GM18507 (cell line): Measurements from ENCODE around the gene FRMD7.
"Not testable (repeated sequence)": the region's sequence is repeated elsewhere in the genome, so short reads cannot be mapped to it uniquely, and the experiment has no call there.

Experiments
- DNase-seq: peaks from one replicate; pipeline ENCODE4 v3.0.0; 2011; ENCODE audit warnings: low read depth; ENCODE audit not compliant: insufficient read length; ENCODE audit errors: extremely low spot score
- FAIRE-seq: peaks from 2 replicates; lab custom pipeline; 2011; peaks lifted over from hg19 to GRCh38; lab: Jason Lieb, UNC

Gene FRMD7, protein sequence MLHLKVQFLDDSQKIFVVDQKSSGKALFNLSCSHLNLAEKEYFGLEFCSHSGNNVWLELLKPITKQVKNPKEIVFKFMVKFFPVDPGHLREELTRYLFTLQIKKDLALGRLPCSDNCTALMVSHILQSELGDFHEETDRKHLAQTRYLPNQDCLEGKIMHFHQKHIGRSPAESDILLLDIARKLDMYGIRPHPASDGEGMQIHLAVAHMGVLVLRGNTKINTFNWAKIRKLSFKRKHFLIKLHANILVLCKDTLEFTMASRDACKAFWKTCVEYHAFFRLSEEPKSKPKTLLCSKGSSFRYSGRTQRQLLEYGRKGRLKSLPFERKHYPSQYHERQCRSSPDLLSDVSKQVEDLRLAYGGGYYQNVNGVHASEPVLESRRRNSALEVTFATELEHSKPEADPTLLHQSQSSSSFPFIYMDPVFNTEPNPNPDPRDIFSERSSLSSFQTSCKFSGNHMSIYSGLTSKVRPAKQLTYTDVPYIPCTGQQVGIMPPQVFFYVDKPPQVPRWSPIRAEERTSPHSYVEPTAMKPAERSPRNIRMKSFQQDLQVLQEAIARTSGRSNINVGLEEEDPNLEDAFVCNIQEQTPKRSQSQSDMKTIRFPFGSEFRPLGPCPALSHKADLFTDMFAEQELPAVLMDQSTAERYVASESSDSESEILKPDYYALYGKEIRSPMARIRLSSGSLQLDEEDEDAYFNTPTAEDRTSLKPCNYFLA

DNA sequence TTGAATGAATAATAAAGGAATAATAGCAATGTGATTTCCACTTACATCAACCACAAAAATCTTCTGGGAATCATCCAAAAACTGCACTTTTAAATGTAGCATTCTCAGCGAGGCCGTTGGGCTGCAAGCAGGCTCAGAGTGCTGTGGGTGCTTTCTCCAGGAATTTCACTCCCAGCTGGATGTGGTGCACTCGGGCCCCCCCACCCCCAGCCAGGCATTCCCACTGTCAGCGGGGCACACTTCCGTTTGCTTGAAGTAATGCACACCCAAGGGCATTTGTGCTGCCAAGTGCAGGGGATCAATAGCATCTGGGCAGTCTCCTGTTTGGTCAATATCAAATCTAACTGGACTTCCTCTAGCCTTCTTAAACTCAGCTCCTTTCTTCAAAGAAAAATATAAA lies at the start of gene FRMD7:
Gene FRMD7, minus strand, starts transcription at position 278 of the 400 bp plus-strand sequence. Its CDS starts 176 bp downstream, at position 102.
- no peak for DNase-seq
- FAIRE-seq, result no peak

DNA sequence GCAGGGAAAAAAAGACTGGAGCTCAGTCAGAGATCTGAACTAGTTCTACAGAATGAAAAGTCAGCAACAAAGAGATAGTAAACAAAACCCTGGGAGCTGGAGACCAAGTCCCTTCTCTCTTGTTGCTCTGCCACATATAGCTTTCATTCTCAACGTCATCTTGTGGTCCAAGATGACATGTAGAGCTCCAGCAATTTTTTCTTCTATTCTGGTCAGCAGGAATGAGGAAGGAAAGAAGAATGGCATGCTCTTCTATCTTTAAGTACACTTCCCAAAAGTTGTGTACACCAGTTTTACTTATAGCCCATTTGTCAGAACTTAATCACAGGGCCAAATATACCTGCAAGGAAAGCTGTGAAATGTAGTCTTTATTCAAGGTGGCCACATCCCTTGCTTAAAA lies 45.8 kb upstream of the FRMD7 start:
- DNase-seq (no peak), FAIRE-seq (no peak)

DNA sequence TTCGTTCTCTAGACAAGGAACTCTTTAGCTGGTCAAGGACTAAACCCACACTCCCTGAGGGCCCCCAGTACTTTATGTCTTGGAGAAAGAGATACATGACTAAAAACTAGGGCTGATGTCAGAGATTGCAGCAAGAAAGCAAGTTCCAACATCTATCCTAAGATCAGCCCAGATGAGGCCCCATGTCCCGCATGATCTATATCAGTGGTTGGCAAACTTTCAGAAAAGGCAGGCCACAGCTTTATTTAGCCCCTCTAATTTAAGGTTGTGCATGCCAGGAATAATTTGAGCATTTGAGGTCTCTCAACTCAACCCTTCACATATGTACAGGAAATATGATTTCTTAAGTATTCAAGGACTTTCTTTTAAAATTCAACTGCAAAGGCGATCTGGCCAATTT lies 44.1 kb upstream of the FRMD7 start:
- no peak for FAIRE-seq
- DNase-seq, result no peak

DNA sequence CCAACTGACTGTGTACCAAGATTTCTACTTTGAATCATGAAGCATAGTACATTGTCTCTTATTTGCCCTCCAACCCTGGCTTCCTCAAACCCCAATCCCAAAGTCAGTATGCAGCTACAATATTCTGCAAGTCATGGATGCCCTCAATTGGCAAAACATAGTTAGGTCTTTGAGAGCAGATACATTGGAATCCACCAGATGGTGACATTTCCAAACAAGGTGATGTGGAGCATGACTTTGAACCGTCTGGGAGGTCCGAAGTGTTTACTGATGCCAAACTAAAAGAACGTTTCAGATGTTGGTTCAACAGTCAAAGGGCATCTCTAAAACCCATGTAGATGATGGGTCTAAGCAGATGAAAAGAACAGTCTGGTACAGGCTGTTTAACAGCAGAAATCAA lies 43.7 kb upstream of the FRMD7 start:
- no peak for FAIRE-seq

DNA sequence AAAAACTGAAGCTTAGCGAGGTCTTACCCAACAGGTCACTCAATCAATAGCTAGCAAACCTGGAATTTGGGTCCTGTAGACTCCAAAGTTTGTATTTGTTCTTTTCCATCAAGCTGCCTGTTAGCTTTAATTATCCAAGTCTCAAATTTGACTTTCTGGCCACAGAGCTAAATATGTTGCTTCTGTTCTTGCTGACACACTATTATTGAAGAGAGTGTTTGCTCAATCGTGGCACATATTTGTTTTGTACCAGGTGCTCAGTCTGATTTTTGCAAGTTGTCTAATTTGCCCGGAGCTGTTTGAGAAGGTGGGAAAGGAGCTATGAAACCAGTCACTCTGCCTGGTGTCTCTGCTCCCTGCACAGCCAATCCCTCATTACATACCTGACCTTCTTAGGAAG lies 41.7 kb upstream of the FRMD7 start:
- no peak for FAIRE-seq
- DNase-seq, result no peak

More for the DNA sequence above, 43.7 kb upstream of the FRMD7 start:
- DNase-seq, result no peak

DNA sequence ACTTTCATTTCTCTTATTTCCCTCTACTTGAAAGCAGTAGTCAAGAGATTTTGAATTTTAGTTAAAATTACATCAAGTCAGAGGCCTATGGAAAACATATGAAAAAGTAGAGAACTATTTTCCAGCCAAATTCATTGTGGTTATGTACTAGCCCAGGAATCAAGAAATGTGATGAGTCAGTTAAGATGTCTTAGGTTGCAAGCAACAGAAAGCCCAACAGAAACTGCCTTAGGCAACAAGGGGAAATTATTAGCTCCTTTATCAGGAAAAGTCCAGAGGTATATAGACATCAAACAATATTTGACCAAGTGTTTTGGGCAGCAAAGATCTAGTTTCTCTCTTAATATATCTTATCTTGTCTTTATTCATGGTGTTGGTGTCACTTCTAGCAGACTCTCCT lies 37.8 kb upstream of the FRMD7 start:
- FAIRE-seq, result no peak

DNA sequence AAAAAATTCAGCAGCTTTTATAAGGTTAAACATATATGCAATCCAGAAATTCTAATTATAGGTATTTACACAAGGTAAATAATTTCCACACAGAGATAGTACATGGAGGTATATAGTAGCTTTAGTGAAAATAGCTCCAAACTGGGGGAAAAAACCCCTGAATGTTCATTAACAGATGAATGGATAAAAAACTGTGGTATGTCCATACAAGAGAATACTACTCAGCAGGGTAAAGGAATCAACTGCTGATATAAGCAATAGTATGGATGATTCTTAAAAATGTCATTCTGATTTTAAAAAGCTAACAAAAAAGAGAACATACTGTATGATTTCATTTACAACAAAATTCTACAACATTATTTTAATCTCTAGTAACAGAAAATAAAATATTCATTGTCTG lies 37.2 kb upstream of the FRMD7 start:
- DNase-seq (no peak), FAIRE-seq (no peak)

More for the DNA sequence above, 37.8 kb upstream of the FRMD7 start:
- DNase-seq, result no peak

DNA sequence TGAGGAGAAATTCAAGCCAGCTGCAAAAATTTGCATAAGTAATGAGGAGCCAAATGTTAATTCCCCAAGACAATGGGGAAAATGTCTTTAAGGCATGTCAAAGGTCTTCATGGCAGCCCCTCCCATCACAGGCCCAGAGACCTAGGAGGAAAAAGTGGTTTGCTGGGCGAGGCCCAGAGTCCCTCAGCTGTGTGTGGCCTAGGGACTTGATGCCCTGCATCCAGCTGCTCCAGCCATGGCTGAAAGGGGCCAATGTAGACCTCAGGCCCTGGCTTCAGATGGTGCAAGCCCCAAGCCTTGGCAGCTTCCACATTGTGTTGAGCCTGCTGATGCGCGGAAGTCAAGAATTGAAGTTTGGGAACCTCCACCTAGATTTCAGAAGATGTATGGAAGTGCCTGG lies 35.3 kb upstream of the FRMD7 start:
- DNase-seq, FAIRE-seq: not testable (repeated sequence)

DNA sequence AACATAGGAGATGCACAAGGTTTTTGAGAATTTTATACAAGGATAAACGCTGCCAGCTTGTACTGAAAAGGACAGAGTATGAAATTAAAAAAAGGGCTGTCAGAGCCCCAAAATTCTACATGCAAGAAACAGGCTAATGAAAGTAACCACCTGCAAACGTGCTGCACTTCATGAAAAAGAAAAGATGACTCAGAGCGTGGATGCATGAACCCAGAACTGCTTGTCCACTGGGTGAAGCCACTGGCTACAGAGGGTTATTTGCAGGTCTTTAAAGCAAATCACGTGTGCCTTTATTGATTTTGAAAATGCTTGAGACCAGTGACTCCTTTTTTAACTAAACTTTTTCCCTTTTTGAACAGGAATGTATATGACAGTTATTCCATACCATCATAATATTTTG lies 25.3 kb upstream of the FRMD7 start:
- DNase-seq (no peak), FAIRE-seq (no peak)

DNA sequence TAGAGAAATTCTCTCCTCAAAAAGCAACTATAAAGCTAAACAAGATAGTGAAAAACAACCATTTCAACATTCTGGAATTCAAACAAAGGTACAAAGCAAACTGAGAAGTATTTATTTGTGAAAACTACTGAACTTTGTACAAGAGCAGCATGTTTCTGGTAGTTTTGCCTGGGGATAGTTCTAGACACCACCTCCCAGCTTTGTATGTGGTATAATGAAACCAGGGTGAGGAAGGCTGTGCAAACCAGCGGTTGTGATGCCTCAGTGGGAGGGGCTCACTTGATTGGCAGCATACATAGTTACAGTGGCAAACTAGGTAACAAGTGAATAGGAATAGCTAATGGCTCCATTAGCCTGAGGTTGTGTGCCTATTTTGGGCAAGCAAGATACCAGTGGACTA lies 18.6 kb upstream of the FRMD7 start:
- FAIRE-seq, result no peak

DNA sequence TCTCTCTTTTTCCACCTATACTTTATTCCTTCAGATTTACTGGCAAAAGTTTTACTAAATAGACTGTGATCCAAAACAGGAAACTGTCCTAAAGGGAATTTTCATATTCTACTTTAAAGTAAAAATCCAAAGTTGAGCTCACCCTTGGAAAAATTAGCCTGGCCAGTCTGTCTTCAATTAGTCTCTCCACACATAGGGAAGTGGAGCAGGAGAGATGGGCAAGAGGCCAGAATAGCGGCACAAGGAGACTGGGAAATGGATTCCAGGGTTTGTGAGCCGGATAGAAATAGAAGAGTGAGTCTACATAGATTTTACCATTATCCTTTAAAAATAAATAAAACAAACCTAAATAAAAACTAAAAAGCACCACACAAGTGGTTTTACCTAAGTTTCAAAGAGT lies 16.2 kb upstream of the FRMD7 start:
- no peak for FAIRE-seq
- no peak for DNase-seq

More for the DNA sequence above, 18.6 kb upstream of the FRMD7 start:
- no peak for DNase-seq

DNA sequence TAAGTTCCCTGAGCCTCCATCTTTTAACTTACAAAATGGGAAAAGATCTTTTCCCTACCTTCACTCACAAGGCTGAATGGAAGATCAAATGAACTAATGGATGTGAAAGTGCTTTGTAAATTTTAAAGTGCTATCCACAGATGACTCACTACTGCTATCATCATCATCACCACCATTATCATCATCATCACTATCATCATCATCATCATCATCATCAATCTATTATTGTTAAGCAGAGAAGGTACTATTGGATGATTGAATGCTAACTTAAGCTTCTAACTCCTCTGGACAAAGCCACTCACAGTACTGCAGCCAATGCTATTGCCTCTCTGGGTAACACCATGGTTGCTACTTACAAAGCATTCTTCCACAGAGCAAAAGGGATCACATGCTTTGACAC lies 1.9 kb downstream of the FRMD7 start:
- DNase-seq (no peak), FAIRE-seq (no peak)

DNA sequence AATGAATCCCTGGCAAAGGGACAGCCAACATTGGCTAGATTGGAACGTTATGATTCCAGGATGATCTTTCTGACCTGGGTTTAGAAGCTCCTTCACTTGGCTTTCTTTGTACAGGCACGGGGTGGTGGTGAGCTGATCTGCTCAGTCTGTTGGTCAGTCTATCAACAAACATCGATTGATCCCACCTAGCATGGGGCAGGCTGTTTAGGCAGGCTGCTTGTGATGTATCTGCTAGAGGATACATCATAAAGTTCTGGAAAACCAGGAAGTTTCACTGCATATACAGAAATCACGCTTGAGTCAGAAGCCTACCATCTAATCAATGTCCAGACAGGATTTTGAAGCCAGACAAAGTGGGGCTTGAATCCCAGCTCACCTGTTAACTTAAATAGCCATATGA lies 6.9 kb downstream of the FRMD7 start:
- FAIRE-seq, result no peak

DNA sequence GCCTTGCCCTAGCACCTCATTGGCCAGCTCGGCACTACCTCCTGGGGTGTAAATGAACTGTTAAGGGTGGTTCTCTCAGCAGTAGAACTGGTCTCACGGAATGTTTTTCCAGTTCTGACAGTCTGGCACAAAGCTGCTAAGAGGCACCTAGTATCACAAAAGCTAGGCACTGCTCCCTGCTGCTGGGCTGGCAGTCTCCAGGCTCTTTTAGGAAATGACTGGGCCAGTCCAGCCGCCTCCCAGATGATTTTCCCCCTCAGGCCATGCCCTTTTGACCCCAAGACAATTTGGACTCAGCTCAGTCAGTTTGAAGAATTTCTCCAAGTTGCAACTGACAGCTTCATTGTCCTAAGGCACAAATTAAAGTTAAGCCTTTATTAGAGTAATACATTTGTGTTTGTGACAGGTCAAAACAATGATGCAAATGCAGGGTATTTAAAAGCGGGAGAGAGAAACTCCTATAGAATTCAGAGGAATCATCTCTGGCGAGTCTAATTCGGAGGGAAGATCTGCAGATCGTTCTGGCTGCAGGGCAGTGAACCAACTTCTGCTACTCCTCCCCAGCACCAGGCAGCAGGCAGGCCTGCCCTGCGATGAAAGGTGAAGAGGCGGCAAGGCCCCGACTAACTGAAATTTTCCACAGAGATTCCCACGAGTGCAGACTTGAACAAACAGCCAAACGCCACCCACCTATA lies 7.9 kb downstream of the FRMD7 start:
- no peak for FAIRE-seq

More for the DNA sequence above, 6.9 kb downstream of the FRMD7 start:
- DNase-seq, result no peak

DNA sequence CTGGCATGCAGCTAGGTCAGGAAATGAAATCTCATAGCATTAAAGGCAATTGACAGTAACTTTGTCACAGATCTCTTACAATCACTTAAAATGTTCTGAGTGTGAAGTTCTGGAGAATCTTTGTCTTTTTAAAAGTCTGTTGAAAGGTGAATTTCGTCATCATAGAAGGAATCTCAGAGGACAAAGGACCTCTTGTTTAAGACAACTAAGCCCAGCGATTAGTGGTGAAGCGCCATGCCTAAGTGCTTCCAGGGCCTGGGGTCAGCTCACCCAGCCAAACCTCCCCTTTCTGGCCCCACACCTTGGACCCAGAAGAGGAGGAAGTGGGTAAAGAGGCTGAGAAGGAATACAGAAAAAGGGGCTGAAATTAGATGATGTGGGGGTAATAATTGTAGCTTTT lies 8.5 kb downstream of the FRMD7 start:
- DNase-seq (no peak), FAIRE-seq (no peak)

More for the DNA sequence above, 7.9 kb downstream of the FRMD7 start:
- DNase-seq, result no peak

DNA sequence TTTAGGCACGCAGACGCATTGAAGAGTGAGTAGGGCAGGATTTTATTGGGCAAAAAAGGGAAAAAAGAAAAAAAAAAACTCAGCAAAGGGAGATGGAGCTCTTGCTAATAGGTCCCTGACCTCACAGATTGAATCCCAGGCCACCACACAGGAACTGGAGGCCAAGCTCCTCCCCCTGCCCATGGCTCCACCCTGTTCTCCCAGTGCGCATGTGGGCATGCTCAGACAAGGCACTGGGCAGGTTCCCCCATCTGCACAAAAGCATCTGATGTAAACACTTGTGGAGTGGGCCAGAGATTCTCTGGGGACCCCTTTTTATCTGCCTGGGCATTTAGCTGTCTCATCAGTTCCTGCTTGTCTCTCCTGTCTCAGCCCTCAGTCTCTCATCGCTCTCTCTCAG lies 9.5 kb downstream of the FRMD7 start:
- DNase-seq (no peak), FAIRE-seq (no peak)

DNA sequence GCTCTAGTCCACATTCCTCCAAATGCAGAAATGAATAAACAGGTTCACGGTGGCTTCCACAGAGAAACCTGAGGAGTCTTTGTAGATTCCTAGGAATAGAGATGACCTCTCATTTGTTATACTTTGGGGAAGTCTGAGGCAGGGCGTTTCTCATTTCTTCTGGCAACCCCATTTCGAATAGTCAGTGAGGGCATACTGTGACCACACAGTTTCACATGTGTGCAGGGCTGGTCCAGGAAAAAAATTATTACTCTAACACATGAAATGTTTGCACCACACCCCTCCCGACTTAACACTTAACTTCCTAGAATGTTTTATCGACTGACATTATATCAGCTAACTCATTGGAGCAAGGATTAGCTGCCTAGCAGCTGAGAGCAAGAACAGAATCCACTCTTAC lies 12.0 kb downstream of the FRMD7 start:
- DNase-seq (no peak), FAIRE-seq (no peak)

DNA sequence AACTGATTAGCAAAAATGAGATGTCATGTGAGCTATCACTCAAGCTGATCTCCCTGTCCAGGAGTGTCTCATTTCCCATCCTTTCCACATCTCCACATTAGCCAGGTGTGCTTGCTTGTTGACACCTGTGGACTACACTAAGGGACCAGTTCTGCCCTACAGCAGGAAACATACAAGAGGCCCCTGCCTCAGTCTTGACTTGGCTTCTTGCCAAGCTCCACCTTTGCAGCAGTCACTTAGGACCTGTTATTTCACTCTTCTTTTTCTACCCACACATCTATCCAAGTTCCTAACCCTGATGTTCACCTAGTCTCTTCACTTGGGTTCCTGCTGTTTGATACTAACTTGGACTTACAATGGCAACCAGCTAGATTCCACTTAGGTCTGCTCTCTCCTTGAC lies 13.2 kb downstream of the FRMD7 start:
- no peak for FAIRE-seq
- DNase-seq, result no peak

DNA sequence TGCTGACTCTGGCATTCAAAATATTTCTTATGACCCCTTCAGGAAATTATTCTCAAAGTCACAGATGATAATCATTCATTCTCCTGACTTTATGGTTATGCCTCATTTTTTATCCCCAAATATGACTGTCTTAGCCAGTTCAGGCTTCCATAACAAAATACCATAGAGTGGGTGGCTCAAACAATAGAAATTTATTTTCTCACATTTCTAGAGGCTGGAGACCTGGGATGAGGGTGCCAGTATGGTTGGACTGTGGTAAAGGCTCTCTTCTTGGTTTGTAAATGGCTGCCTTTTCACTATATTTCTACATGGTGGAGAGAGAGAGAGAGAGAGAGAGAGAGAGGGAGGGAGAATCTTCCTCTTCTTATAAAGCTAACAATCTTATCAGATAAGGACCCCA lies 20.5 kb downstream of the FRMD7 start:
- FAIRE-seq (no peak), DNase-seq (no peak)

DNA sequence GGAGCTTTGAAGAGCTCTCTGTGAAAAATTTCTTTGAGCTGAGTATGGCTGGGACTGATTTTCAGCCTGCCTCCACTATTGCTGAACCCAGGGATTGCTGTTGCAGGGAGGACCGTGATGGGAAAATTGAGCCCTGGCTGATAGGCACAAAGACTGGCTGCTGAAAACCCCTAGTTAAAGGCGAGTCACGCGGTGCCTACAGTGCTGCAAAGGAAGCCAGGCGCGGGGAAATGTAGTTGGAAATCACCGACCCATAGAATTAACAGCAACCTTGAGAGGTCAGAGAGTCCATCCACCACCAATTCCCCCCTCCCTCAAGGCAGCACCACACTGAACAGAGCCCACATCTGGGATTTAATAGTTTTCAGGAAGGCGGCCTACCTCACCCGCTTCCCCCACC lies 26.0 kb downstream of the FRMD7 start:
- FAIRE-seq, result no peak
- DNase-seq, result no peak
